Spleen (tissue), 11 donors: Measurements from ENCODE around the gene HINFP. TPM values are rescaled to one million over a fixed set of nuclear protein-coding genes. Genes with fewer than 3 reads are reported as not detected.
"Not testable (repeated sequence)": the region's sequence is repeated elsewhere in the genome, so short reads cannot be mapped to it uniquely, and the experiment has no call there.

Source experiments
- DNase-seq: peaks from one replicate; pipeline ENCODE4 v3.0.0-alpha.2; 2020
- H3K27ac ChIP-seq, 8 donors: fragments of 200-600 bp; sonication (generic) in 7 of 8; 1 replicate in 4 of 8; 2 replicates in 4 of 8; pipeline versions ENCODE4 v1.5.0 to v1.8.0; 2016 to 2021; ENCODE audit warnings: inconsistent platforms in 4 of 8, mild to moderate bottlenecking in 4 of 8, moderate library complexity in 1 of 8
- H3K27me3 ChIP-seq, 7 donors: fragments of 200-600 bp; sonication (generic) in 6 of 7; replicated peaks in 1 of 7; 1 replicate in 4 of 7; 2 replicates in 3 of 7; pipeline versions ENCODE4 v1.5.0 to v1.8.0; 2016 to 2021; ENCODE audit warnings: inconsistent platforms in 3 of 7, mild to moderate bottlenecking in 1 of 7
- H3K36me3 ChIP-seq, 6 donors: fragments of 200-600 bp; sonication (generic) in 5 of 6; 1 replicate in 4 of 6; 2 replicates in 2 of 6; pipeline versions ENCODE4 v1.5.0 to v1.8.0; 2016 to 2021; ENCODE audit warnings: inconsistent platforms in 2 of 6
- H3K4me1 ChIP-seq, 6 donors: fragments of 200-600 bp; sonication (generic) in 5 of 6; 1 replicate in 3 of 6; 2 replicates in 3 of 6; pipeline versions ENCODE4 v1.5.0 to v1.8.0; 2016 to 2021; ENCODE audit warnings: inconsistent platforms in 3 of 6
- H3K4me3 ChIP-seq, 8 donors: fragments of 200-600 bp; sonication (generic) in 7 of 8; 1 replicate in 4 of 8; 2 replicates in 4 of 8; pipeline versions ENCODE4 v1.5.0 to v1.8.0; 2016 to 2021; ENCODE audit warnings: inconsistent platforms in 4 of 8, mild to moderate bottlenecking in 4 of 8, moderate library complexity in 2 of 8
- H3K9me3 ChIP-seq, 8 donors: fragments of 200-600 bp; sonication (generic) in 7 of 8; 1 replicate in 4 of 8; 2 replicates in 4 of 8; pipeline versions ENCODE4 v1.5.0 to v1.8.0; 2016 to 2021; ENCODE audit warnings: inconsistent platforms in 4 of 8
- CTCF ChIP-seq, 11 experiments: fragments of 200-600 bp in 7 of 11; fragments of 450-650 bp in 4 of 11; sonication (generic) in 4 of 11; IDR thresholded peaks in 8 of 11; conservative IDR thresholded peaks in 3 of 11; 1 replicate in 7 of 11; 2 replicates in 4 of 11; pipeline versions ENCODE4 v1.4.0 to v1.8.0; 2016 to 2021; ENCODE audit warnings: antibody characterized with exemption in 11 of 11, inconsistent platforms in 4 of 11, mild to moderate bottlenecking in 1 of 11
- POLR2AphosphoS5 ChIP-seq, 3 donors: sonication (generic); formaldehyde crosslinking; IDR thresholded peaks; one replicate each; pipeline ENCODE4 v1.5.1; 2017; ENCODE audit warnings: antibody characterized with exemption in 3 of 3
- WGBS, 5 donors: extraction: QIAGEN DNeasy Blood & Tissue Kit in 3 of 5; methylation state at CpG; one replicate each; pipeline versions ENCODE4 v1.1.5 to v1.1.7; 2013 to 2018; 5-methylcytosine and 5-hydroxymethylcytosine counted together
- intact Hi-C: fragments of 100-400 bp; cut with DNase I; formaldehyde crosslinking; loops from one replicate; pipeline ENCODE4 v1.15.0; 2023; ENCODE audit warnings: low total_unique reads
- polyA plus RNA-seq, 3 donors: library from polyadenylated mRNA; stranded (reverse); fragments of 200-250 nt; gene quantifications; one replicate each; pipeline ENCODE4 v1.2.1, GENCODE V29; 2013
- total RNA-seq, 7 donors: library from RNA; depleted of rRNA in 3 of 7; stranded (reverse); fragments of >200 nt in 3 of 7; fragmentation: NEBNext Ultra II Directional in 4 of 7; extraction: Animal tissue kit (Norgen Biotek cat#: 25700) in 4 of 7; gene quantifications; one replicate each; pipeline versions ENCODE4 v1.1.0 to v1.2.1, GENCODE V29; 2016 to 2021
- donor health status: healthy with polysubstance abuse.
- donor health status: DM: no; HTN: no; CAD: no; lungs with moderate emphysema.
- donor health status: DM: no; HTN: no; CAD: no.
- donor health status: Bipolar disorder and iron deficiency.
- donor health status: healthy.
- donor health status: DM: no; HTN: no; CAD: no.
- donor health status: DM: yes; HTN: yes; CAD: no.

Gene HINFP
- total and polyA plus RNA-seq, 10 donors, result 12.8 to 40.7 (median 33.0) TPM

- Histone ChIP-seq H3K27me3 (no peaks in the 10 kb centered on the region), H3K4me3 (no peak overlapping the region), H3K36me3 (peaks cover 0 to 68% (median 19%) of the 10 kb centered on the region in 6 donors), H3K4me1 (peaks cover 4 to 45% (median 24%) of the 10 kb centered on the region in 6 donors), H3K27ac (peak overlapping the region in 4 of 8 donors; percentile 8 to 45 (median 24)), H3K9me3 (no peaks in the 10 kb centered on the region)
- WGBS, 5 donors, result 70 to 81% (median 77%) methylated on average over 13 to 17 of the region's 17 CpGs
- intact Hi-C loops, result no loop called here
- no peak for DNase-seq
- TF ChIP-seq POLR2AphosphoS5 (IDR thresholded peaks at IDR 0.05) (peak in 1 of 3 donors; percentile 43), CTCF (IDR thresholded peaks at IDR 0.05 in 8 of 11, conservative IDR thresholded peaks at IDR 0.05 in 3 of 11) (no peak)
Measured at GRCh38 chr11:119181677-119182412, 60.5 kb downstream of the HINFP start.

GRCh38 chr11:119184399-119184798, 63.0 kb downstream of the HINFP start:
- H3K27me3 ChIP-seq, DNase-seq, intact Hi-C loops, H3K4me3 ChIP-seq, H3K27ac ChIP-seq, H3K9me3 ChIP-seq: not testable (repeated sequence)
- peaks cover 0 to 20% (median 11%) of the 10 kb centered on the region in 6 donors for H3K4me1 ChIP-seq
- WGBS, 5 donors, result 64 to 91% (median 84%) methylated on average over 9 of the region's 9 CpGs
- H3K36me3 ChIP-seq, result peaks cover 0 to 54% (median 17%) of the 10 kb centered on the region in 6 donors

Other genes with a start within 250 kb of the HINFP start
- 10 to 100 TPM; 25.0 to 66.6 (median 33.2) TPM for gene CXCR5, start 237.7 kb upstream of the HINFP start, total RNA-seq
- 10 to 100 TPM; 35.4 to 50.7 (median 39.6) TPM for gene CXCR5, start 237.7 kb upstream of the HINFP start, polyA plus RNA-seq
- gene BCL9L, start 195.7 kb upstream of the HINFP start, total RNA-seq, result 10 to 100 TPM; 19.8 to 58.0 (median 39.0) TPM
- 10 to 100 TPM in 1 of 3 donors, 1 to 10 TPM in 2; 2.5 to 14.2 (median 2.6) TPM for gene BCL9L, start 195.7 kb upstream of the HINFP start, polyA plus RNA-seq
- not detected for gene UPK2, start 165.3 kb upstream of the HINFP start, total RNA-seq
- gene UPK2, start 165.3 kb upstream of the HINFP start, polyA plus RNA-seq, result under 1 TPM in 2 of 3 donors, not detected in 1; 0.09 to 0.13 TPM
- gene FOXR1, start 149.8 kb upstream of the HINFP start, total RNA-seq, result not detected
- not detected for gene FOXR1, start 149.8 kb upstream of the HINFP start, polyA plus RNA-seq
- gene CENATAC, start 123.4 kb upstream of the HINFP start, total RNA-seq, result 10 to 100 TPM; 39.2 to 86.2 (median 66.7) TPM
- gene CENATAC, start 123.4 kb upstream of the HINFP start, polyA plus RNA-seq, result 10 to 100 TPM; 27.0 to 80.8 (median 44.1) TPM
- gene RPS25, start 103.2 kb upstream of the HINFP start, total RNA-seq, result 1,000 to 10,000 TPM in 6 of 7 donors, 100 to 1,000 TPM in 1; 945 to 1,264 (median 1,141) TPM
- 1,000 to 10,000 TPM; 4,407 to 5,214 (median 4,978) TPM for gene RPS25, start 103.2 kb upstream of the HINFP start, polyA plus RNA-seq
- 10 to 100 TPM; 43.0 to 61.8 (median 54.4) TPM for gene TRAPPC4, start 102.8 kb upstream of the HINFP start, total RNA-seq
- 10 to 100 TPM; 33.1 to 53.0 (median 47.6) TPM for gene TRAPPC4, start 102.8 kb upstream of the HINFP start, polyA plus RNA-seq
- 10 to 100 TPM in 6 of 7 donors, 1 to 10 TPM in 1; 9.9 to 26.0 (median 15.9) TPM for gene SLC37A4, start 90.7 kb upstream of the HINFP start, total RNA-seq
- gene SLC37A4, start 90.7 kb upstream of the HINFP start, polyA plus RNA-seq, result 10 to 100 TPM in 2 of 3 donors, 1 to 10 TPM in 1; 8.2 to 12.6 (median 10.1) TPM
- 100 to 1,000 TPM in 3 of 7 donors, 10 to 100 TPM in 4; 48.2 to 131 (median 80.8) TPM for gene HYOU1, start 64.4 kb upstream of the HINFP start, total RNA-seq
- gene HYOU1, start 64.4 kb upstream of the HINFP start, polyA plus RNA-seq, result 10 to 100 TPM; 12.3 to 22.7 (median 15.5) TPM
- 10 to 100 TPM; 30.1 to 48.7 (median 44.8) TPM for gene VPS11, start 53.8 kb upstream of the HINFP start, total RNA-seq
- 10 to 100 TPM; 41.8 to 66.7 (median 42.4) TPM for gene VPS11, start 53.8 kb upstream of the HINFP start, polyA plus RNA-seq
- gene HMBS, start 36.7 kb upstream of the HINFP start, total RNA-seq, result 10 to 100 TPM in 6 of 7 donors, 1 to 10 TPM in 1; 7.4 to 42.6 (median 14.1) TPM
- gene HMBS, start 36.7 kb upstream of the HINFP start, polyA plus RNA-seq, result 10 to 100 TPM; 22.8 to 42.0 (median 23.3) TPM
- gene DPAGT1, start 19.7 kb upstream of the HINFP start, total RNA-seq, result 10 to 100 TPM; 27.7 to 58.9 (median 37.3) TPM
- 10 to 100 TPM; 20.7 to 28.9 (median 26.4) TPM for gene DPAGT1, start 19.7 kb upstream of the HINFP start, polyA plus RNA-seq
- 10 to 100 TPM; 15.2 to 19.6 (median 17.6) TPM for gene C2CD2L, start 14.2 kb upstream of the HINFP start, total RNA-seq
- 10 to 100 TPM in 1 of 3 donors, 1 to 10 TPM in 2; 5.8 to 13.3 (median 9.8) TPM for gene C2CD2L, start 14.2 kb upstream of the HINFP start, polyA plus RNA-seq
- under 1 TPM in 4 of 7 donors, not detected in 3; 0.17 to 0.32 (median 0.23) TPM for gene ABCG4, start 27.5 kb downstream of the HINFP start, total RNA-seq
- under 1 TPM in 2 of 3 donors, not detected in 1; 0.03 to 0.06 TPM for gene ABCG4, start 27.5 kb downstream of the HINFP start, polyA plus RNA-seq
- gene NLRX1, start 47.1 kb downstream of the HINFP start, total RNA-seq, result 10 to 100 TPM; 13.2 to 18.7 (median 15.4) TPM
- 10 to 100 TPM in 1 of 3 donors, 1 to 10 TPM in 2; 3.6 to 10.6 (median 5.3) TPM for gene NLRX1, start 47.1 kb downstream of the HINFP start, polyA plus RNA-seq
- gene NHERF4, start 63.9 kb downstream of the HINFP start, total RNA-seq, result not detected
- under 1 TPM in 1 of 3 donors, not detected in 2; 0.12 TPM for gene NHERF4, start 63.9 kb downstream of the HINFP start, polyA plus RNA-seq
- gene CBL, start 84.8 kb downstream of the HINFP start, total RNA-seq, result 10 to 100 TPM; 41.0 to 56.3 (median 48.9) TPM
- gene CBL, start 84.8 kb downstream of the HINFP start, polyA plus RNA-seq, result 10 to 100 TPM in 1 of 3 donors, 1 to 10 TPM in 2; 9.4 to 10.1 (median 9.5) TPM
- 100 to 1,000 TPM in 4 of 7 donors, 10 to 100 TPM in 3; 24.2 to 612 (median 139) TPM for gene MCAM, start 195.6 kb downstream of the HINFP start, total RNA-seq
- gene MCAM, start 195.6 kb downstream of the HINFP start, polyA plus RNA-seq, result 10 to 100 TPM; 10.3 to 19.3 (median 12.2) TPM
- gene RNF26, start 212.9 kb downstream of the HINFP start, total RNA-seq, result 10 to 100 TPM; 13.6 to 18.2 (median 16.5) TPM
- 10 to 100 TPM in 2 of 3 donors, 1 to 10 TPM in 1; 8.6 to 13.2 (median 10.0) TPM for gene RNF26, start 212.9 kb downstream of the HINFP start, polyA plus RNA-seq
- 10 to 100 TPM; 21.3 to 55.0 (median 35.8) TPM for gene C1QTNF5, start 219.3 kb downstream of the HINFP start, total RNA-seq
- gene C1QTNF5, start 219.3 kb downstream of the HINFP start, polyA plus RNA-seq, result 10 to 100 TPM; 10.3 to 29.0 (median 20.2) TPM
- under 1 TPM in 1 of 7 donors, not detected in 6; 0.16 TPM for gene MFRP, start 225.1 kb downstream of the HINFP start, total RNA-seq
- under 1 TPM; 0.02 to 0.03 (median 0.02) TPM for gene MFRP, start 225.1 kb downstream of the HINFP start, polyA plus RNA-seq